HG03159 (cell line): ENCODE results near the gene B3GALT4.

Experiments
- ATAC-seq: cut with Tn5 transposase; IDR thresholded peaks from one replicate; pipeline ENCODE4 v1.9.1; 2021; ENCODE audit warnings: mild to moderate bottlenecking, moderate library complexity; ENCODE audit not compliant: unreplicated experiment

B3GALT4 gene

DNA sequence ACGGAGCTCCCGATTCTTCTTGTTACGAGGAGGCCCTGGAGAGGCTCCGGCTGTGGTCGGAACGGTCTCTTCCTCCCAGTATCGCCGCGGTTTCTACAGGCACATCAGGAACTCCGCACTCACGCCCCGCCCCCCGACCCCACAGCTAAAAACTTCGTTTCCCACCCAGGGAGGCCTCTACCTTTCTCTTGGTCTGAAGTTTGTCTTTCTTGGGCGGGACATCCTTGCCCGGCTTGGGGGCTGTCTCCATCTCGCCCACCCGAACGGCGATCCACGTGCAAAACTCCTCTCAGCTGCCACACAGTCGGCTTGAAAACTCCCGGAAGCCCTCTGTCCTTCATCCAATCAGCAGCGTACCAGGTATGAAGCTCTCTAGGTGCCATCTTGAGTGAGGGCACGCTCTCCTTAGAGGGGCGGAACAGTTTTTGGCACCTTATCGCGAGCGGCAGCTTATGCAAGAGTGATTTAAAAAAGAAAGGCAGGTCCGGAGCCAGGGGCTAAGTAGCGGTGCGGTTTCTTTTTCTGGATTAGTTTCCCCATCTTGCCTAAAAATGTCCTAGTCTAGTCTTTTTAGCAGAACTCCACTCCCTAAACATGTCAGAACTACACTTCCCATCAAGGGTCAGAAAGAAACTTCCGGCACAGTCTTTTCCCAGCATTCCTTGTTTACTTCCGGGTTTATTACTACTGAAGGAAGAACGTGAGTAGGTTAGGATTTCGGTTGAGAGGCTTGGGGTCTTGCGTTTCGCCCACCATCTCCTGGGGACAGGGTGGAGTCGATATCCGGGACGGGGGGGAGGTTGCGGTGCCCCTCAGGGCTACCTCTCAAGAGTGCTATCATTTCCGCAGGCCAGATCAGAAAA lies 12.2 kb downstream of the B3GALT4 start, which contains the start of the genes PFDN6 and WDR46:
PFDN6 (plus strand) TSS at position 681 of the 863 bp plus-strand sequence. CDS start 256 bp downstream, outside the sequence.
WDR46 (minus strand) TSS at position 319 of the 863 bp plus-strand sequence; CDS start at position 250, 69 bp downstream.
- ATAC-seq: peak; percentile 80

DNA sequence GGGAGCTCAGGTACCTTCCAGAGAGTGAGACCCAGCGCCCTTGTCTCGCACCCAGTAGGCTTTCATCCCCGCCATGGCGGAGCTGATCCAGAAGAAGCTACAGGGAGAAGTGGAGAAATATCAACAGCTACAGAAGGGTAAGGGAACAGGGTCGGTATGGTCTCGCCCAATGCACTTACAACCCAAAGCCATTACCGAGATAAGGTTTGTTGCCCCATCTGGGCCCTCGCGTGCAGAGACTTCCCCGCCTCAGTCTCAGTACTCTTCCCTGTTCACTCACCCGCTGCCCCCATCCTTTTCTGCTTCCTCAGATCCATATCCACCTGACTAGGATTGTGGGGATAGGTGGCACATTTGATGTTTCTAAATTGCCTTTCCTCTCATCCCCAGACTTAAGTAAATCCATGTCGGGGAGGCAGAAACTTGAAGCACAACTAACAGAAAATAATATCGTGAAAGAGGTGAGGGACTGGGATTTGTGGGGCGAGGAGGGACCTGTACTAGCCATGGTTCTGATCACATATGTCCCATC lies 12.9 kb downstream of the B3GALT4 start:
- peak; percentile 17 for ATAC-seq

DNA sequence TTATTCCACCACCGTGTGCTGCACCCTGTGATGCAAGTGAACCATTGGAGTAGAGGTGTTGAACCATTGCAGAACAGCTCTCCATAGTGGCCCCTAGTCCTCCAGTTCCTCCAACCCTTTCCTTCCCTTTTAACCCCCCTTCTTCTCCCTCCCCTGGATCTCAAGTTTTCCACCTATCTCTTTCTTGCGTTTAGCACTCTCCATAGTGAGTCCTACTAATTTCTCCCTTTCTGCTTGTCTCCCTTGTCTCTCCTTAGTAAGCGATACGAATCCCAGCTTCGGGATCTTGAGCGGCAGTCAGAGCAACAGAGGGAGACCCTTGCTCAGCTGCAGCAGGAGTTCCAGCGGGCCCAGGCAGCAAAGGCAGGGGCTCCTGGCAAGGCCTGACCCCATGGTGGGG lies 13.5 kb downstream of the B3GALT4 start:
- ATAC-seq: no peak

DNA sequence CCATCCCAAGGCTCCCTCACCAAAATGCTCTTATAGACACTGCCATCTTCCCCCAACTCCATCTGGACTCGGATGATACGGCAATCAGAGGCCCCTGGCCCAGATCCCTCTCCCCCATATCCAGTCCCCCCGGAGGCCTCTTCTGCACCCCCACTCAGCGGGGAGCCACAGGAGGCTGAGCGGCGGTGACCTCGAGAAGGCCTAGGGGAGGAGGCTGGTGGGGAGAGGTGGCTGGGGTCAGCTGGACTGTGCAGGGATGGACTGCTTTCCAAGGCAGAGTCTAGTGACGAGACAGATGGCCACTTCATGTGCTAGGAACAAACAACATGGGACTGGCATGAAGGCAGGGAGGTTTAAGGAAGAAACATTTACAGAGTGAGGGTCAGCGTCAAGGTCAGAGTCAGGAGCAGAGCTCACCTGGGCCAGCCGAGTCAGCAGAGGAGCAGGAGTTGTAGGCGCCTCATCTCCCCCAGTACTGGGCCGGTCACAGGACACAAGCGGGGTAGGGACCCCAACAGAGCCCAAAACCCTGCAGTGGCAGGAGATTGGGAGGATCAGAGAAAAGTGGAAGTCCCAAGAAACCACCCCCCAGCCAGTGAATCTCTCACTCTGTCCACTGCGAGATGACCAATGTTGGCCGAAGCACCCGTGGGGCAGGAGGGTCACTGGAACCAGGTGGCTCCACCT lies 16.2 kb downstream of the B3GALT4 start:
- no peak for ATAC-seq

DNA sequence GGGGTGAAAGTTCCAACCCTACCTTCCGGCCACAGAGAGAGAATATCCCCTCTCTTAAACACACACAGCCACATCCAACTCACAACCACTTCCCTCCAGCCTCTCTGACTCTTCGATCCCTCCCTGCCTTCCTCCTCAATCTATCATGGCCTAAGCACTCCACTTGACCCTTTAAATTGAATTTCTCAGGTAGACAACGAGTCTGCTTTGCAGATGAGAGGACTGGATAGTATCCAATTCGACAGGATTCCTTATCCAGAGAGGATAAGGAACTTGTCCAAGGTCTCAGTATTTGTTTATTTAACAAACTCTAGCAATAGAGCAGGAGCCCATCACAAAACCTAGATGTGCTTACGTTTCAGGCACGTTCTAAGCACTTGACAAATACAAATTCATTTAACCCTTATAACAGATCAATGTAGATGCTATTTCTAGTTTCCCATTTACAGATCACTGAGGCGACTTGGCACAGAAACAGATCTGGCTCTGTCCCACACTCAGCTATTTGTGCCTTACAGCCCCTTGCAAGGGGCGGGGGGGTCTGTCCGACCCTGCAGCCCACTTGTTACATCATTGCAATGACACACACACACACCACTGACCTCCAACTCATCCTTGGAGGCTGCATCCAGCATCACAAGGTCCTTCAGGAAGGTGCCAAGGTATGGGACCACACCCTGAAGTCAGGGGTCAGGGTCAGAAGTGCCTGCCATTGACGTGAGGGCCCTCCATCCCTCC lies 17.3 kb downstream of the B3GALT4 start:
- no peak for ATAC-seq

DNA sequence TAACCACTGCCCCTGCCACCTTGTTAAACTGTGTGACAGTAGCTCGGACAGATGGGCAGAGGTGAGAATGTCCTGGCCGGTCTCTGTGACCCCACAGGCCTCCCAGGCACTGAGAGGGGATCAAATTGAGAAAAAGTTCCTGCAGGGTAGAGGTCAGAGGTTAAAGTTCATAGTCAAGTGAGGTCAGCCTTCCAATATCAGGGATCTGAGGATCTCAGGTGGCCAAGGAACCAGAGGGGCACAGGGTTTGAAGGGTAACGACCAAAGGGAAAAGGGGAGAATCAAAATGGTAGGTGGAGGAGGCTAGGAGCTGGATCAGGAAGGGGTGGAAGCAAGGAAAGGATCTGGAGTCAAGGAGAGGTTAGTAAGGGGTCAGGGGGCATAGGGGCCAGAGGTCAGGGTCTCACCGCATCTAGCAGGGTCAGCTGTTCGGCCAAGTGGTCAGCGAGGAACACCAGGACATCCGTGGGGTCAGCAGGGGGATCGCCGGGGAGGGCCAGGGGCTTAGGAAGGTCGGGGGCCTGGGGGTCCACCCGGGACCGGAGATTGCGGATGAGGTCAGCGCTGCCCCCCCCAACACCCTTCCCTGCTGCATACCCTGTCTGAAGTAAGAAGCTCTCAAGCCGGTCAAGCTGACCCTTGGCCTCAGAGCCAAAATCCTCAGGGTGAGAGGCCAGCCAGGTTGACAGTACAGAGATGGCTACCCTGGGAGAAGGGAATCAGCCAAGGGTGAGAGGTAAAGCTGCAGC lies 18.9 kb downstream of the B3GALT4 start:
- no peak for ATAC-seq

DNA sequence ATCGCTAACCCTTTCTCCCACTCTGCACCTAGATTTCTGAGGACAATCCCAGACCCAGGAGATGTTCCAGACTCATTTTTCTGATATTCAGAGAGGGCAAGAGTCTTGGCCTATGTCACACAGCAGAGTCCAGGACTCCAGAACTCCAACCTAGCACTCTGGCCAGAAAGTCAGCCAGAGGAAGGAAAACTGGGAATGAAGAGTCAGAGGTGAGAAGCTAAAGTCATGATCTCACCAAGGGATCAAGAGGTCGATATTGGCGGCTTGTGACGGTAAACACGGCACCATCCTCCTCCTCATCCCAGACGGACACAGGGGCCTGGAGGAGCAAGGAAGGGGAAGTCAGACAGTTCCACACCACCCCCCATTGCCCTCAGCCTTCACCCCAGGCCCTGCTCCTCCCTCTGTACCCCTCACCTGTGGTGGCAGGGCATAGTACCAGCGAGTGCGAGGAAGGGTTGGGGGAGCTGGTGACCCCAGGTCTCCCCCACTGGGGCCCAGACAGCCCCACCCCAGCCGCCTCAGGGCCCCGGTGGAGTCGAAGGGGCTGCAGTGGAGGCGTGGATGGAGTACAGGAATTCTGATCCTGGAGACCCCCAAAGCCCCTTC lies 20.0 kb downstream of the B3GALT4 start:
- no peak for ATAC-seq

DNA sequence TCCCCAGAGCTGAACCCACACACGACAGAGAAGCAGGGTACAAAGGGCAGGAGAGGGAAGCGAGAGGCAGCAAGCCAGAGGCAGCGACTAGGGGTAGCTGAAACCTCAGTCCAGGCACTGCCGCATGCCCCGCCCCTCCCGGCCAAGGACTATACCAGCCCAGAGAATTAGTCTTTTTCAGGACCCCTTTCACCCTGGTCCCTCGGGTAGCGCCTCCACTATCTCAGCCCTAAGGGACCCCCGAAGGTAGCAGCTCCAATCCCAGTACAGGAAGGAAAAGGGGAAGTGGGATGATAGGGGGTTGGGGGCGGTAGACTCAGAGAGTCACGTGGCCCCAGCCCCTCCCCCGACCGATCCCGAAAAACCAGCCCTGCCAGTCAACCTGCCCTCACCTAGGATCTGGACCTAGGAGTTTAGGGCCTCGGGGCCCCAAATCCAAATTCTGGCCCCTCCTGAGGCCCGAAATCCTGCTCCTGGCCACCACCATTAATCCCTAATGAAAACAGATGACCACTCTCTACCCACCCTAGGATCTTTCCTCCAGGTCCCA lies 20.6 kb downstream of the B3GALT4 start:
- ATAC-seq: no peak

DNA sequence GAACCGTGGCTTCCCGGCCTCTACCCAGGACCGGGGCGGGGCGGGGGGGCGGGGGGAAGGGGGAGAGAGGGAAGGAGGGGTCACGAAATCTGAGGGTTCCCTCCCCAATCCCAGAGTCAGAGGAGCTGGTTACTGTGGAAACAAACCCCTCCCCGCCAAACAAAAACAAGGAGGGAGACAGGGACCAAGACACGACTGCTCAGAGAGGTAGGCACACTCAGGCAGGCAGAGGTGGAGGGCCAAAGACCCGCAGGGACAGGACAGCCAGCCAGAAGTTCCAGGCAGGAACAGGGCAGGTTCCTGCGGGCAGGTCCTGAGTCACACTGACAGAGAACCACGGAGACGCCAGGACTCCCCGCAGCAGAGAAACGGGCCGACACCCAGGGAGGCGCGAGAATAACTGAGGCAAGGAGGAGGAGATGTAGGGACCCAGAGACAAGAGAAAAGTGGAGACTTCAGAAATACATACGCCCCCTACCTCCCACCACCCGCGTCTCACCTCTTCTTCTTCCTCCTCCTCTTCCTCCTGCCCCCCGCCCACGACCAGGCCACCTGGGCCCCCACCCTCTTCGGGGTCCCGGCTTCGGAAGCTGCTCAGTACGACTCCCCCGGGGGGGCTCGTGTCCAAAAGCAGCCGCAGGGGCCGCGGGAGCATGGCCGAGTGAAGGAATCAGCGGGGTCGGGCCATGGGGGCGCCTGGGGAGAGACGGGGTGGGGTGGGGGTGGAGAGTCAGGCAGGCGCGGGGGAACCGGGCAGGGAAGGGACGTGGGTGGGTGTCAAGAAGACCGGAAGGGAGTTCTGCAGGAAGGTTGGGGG lies 21.2 kb downstream of the B3GALT4 start:
- ATAC-seq: no peak

DNA sequence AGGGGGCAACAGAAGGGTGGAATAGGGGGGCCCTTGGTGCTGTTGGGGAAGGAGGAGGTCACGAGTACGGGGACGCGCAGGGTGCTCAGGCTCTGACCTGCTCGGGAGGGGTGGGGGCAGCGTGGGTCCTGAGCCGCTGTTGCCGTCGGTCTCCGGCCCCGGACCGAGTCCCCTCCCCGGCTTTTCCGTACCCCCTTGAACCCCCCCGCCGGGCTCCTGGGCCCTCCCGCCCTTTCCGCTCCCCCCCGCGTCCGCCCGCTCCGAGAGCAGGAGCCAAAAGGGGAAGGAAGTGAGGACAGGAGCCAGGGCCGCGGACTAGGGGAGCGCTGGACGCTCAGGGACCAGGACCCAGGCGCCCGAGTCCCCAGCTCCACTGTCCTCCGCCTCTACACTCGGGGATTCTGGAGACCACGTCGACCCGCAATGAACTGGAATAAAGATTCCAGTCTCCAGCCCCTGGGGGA lies 21.9 kb downstream of the B3GALT4 start, which contains the start of gene RGL2:
RGL2 (minus strand) TSS at position 170 of the 464 bp plus-strand sequence. CDS start 332 bp downstream, outside the sequence.
- ATAC-seq: peak; percentile 15

DNA sequence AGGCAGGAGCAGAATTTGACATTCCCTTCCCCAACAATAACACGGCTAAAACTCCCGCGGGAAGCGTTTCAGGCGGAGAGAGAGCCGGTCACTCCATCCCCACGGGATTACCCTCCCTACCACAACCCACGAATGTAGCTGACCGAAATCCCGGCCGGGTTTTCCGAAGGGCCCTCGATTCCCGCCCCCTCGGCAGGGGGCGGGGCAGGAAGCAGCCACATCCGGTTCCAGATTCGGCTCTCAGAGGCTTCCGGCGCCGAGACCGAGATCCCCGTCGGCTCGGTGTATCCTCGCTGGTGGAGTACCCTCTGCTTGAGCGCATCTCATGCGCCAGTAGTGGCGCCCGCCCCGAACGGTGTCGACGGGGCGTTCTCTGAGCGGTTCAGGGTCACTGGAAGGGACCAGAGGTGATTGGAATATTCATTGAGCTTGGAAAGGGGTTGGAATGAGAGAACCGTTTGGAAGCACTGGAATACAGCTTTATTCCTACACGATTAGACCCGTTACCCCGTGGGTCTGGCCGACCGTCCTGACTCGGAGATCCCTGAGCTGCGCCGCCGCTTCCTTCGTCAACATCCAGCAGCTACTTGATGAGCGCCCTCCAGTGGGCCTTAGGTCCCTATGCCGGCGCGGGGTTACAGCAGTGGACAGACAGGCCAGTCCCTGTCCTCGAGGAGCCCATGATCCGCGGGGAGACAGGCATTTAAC lies 22.5 kb downstream of the B3GALT4 start:
- ATAC-seq: peak; percentile 71

DNA sequence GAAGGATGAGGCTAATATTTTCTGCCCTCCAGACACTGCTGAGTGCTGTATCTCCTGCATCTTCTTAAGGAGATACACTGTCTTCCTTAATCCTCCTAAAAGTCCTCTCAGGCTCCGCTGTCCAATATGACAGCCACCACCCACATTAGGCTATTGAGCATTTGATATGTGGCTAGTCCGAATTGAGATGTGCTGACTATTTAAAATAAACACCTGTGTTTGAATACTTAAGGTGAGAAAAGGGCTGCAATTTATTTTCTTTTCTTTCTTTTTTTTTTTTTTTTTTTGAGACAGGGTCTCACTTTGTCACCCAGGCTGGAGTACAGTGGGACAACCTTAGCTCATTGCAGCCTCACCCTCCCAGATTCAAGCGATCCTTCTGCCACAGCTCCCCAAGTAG lies 25.0 kb downstream of the B3GALT4 start:
- no peak for ATAC-seq

DNA sequence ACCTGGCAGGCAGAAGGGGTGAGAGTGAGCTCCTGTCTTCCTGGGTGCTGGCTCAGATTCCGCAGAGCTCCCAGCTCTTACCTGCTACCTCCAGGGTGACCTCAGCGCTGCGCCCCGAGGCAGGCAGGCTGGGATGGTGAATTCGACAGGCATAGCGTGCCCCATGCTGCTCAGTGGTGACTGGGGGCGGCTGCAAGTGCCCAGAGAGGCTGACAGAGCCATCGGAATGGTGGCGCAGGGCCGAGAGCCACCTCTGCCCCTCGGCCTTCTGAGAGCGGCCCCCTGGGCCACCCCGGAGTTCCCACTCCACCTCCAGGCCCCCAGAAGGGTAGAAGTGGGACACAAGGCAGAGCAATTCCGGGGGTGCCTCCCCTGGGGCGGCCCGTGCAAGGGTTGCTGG lies 27.3 kb downstream of the B3GALT4 start:
- ATAC-seq: no peak

DNA sequence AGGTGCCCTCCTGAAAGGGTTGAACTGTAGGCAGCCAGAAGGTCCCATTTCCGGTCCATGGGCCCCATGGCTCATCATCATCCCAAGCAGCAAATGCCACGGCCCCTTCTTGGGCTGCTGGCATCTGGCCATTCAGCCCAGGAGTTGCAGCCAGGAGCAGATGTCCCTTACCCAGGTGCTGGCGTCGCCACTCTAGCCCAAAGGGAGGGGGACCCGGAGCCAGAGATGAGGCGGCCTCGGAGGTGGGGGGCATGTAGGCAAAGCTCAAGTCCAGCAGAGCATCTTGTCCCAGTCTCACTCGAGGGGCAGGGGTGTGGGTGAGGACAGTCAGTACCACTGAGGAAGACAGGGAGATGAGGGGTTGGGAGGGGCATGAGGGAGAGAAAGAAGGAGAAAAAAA lies 28.1 kb downstream of the B3GALT4 start:
- no peak for ATAC-seq

DNA sequence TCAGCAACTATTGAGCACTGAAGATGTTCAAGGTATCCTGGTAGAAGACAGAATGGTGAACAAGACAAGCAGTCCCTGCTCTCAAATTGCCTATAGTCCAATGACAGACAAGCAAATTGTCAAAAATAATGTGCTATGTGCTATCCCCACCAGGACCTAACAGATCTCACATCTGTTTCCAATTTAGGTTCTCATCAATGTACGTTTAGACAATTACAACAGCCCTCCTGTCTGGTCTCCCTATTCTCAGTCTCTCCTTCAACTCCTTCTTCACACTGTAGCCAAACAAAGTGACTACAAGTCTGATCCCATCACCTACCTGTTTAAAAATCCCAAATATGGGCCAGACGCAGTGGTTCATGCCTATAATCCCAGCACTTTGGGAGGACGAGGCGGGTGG lies 29.4 kb downstream of the B3GALT4 start:
- ATAC-seq: no peak

DNA sequence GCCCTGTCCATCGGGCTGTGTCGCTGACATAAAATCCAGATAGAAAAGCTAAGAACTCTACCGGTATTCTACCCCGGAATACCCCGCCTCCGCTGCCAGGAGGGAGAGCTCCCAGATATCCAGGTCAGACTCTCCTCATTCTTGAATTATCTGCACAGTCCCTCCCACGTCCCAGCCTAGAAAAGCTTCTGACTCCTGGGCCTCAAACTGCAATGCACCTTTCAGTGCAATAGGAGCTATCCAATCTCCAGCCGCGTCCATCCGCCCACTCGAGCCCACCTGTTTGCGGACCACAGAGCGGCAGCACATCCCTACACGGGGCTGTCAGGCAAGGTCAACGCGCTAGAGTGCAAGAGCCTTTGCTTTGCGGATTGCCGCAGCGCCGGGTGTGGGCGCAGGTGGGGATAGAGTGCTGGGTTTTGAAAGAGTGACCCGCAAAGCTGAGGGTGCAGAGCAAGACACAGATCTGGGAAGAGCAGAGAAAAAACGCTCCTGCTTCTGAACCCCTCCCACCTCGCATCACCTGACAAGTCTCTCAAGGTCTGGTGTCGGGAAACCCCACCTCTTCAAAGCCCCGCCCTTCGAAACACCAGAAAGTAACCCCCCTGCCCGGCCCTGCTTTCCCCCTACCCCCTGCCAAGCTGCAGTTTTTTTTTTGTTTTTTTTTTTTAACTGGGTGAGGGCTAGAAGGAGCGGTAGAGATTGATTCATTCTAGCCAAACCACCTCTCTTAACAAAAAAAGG lies 35.6 kb downstream of the B3GALT4 start:
- peak; percentile 35 for ATAC-seq

DNA sequence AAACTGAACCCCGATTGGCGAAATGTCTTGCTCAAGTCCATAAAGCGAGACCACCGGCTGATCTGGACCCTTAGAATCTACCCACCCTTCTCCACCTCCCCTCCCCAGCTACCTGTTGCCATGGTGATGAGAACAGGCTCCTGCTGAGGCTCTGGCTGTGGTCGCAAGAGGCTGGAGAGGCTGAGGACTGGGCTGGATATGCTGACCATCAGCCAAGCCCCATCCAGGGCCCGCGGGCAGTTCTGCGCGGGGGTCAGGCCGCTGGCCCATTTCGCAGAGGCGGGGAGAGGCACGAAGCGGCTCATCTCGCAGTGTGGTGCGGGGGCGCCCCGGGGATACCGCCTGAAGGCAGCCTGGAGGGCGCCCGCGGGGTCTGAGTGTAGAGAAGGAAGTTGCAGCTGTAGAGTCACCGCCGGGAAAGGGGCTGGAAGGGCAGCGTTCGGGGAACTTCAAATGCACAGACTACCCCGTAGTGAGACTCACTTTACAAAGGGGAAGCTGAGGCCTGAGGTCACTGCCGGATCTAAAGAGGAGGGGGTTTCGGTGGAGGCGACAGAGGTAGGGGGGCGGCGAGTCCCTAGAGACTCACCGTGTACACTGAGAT lies 36.3 kb downstream of the B3GALT4 start:
- ATAC-seq: peak; percentile 0
